Mammary epithelial cell (primary cell): ENCODE results near the gene SPAG6.

ENCODE experiments used
- EZH2 ChIP-seq: IDR thresholded peaks from 2 replicates; pipeline ENCODE4 v1.6.1; 2012; ENCODE audit warnings: low read length, inconsistent platforms, borderline replicate concordance
- TF ChIP-seq, protein P1 (sequence below), 2 donors: IDR thresholded peaks in 1 of 2; conservative IDR thresholded peaks in 1 of 2; 2 replicates each; pipeline ENCODE4 v1.5.1; 2011 to 2012; ENCODE audit warnings: inconsistent platforms in 2 of 2, low read length in 2 of 2, mild to moderate bottlenecking in 2 of 2, control low read depth in 1 of 2, low read depth in 1 of 2; ENCODE audit not compliant: insufficient read depth in 1 of 2; ENCODE audit errors: extremely low read depth in 1 of 2

DNA sequence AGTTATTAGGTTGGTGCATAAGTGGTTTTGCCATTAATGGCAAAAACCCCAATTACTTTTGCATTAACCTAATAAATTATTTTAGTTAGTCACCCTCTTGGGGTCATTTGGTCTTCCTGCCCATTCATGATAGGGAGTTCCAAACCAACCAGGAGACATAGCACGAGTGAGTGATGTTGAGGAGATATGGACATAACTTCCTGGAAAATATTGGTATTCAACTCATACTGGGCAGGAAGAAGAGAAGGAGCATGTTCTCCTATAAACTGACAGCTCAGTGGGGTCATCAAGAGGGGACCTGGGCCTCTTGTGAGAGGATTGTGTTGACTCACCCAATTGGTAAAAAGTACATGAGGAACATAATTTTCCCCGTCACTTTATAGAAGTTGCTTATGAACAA lies 23.7 kb downstream of the SPAG6 start:
- TF ChIP-seq, protein P1, sequence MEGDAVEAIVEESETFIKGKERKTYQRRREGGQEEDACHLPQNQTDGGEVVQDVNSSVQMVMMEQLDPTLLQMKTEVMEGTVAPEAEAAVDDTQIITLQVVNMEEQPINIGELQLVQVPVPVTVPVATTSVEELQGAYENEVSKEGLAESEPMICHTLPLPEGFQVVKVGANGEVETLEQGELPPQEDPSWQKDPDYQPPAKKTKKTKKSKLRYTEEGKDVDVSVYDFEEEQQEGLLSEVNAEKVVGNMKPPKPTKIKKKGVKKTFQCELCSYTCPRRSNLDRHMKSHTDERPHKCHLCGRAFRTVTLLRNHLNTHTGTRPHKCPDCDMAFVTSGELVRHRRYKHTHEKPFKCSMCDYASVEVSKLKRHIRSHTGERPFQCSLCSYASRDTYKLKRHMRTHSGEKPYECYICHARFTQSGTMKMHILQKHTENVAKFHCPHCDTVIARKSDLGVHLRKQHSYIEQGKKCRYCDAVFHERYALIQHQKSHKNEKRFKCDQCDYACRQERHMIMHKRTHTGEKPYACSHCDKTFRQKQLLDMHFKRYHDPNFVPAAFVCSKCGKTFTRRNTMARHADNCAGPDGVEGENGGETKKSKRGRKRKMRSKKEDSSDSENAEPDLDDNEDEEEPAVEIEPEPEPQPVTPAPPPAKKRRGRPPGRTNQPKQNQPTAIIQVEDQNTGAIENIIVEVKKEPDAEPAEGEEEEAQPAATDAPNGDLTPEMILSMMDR (conservative IDR thresholded peaks at IDR 0.05 in 1 of 2, IDR thresholded peaks at IDR 0.05 in 1 of 2; ENCODE audit: extremely low read depth in 1 of 2, insufficient read depth in 1 of 2, low read depth in 1 of 2, low read length in 2 of 2) = no peak
- no peak for TF ChIP-seq EZH2
